T-helper 2 cell treated with Interferon-gamma antibody and Interleukin-4, amounts not matched to agents 100 ng/mL and 5 ng/mL, for 36 hours (primary cell): ENCODE results near the gene GRM8. TPM values are rescaled to one million over a fixed set of nuclear protein-coding genes. Genes with fewer than 3 reads are reported as not detected.

Experiments
- intact Hi-C: fragments of 100-400 bp; cut with micrococcal nuclease; formaldehyde crosslinking; loops from one replicate; pipeline ENCODE4 v1.15.1; 2023
- total RNA-seq: library from RNA; stranded (reverse); gene quantifications from 2 replicates; pipeline ENCODE4 v1.2.3, GENCODE V29; 2022

The GRM8 gene
- not detected in 2 replicates for total RNA-seq

DNA sequence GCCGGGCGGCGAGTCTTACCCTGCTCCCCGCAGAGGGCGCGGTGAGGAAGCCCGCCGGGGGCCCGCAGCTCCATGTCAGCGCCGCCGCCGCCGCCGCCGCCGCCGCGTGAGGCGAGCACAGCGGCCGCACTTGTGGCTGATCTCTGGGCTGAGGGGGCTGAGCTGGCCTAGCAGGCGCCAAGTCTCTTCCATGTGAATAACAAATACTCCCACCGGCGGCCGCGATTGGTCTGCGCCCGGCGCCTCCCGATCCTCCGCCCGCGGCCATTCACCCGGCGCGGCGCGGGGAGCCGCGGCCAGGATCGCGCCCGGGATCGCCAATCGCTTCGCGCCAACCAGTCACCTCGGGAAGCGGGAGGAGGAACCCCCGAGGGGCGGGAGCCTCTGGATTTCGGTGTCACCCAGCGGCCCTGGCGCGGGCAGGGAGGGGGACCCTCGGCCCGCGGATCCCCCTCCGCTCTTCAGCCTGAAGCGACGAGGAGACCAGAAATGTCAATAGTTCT lies at the start of gene GRM8:
Gene GRM8 (minus strand): TSS at position 164 of the 503 bp plus-strand sequence.
- intact Hi-C loops: loop anchor here (5.0 kb wide), 2 partner anchors 94 to 146 kb away; no protein-coding TSS in a partner anchor

DNA sequence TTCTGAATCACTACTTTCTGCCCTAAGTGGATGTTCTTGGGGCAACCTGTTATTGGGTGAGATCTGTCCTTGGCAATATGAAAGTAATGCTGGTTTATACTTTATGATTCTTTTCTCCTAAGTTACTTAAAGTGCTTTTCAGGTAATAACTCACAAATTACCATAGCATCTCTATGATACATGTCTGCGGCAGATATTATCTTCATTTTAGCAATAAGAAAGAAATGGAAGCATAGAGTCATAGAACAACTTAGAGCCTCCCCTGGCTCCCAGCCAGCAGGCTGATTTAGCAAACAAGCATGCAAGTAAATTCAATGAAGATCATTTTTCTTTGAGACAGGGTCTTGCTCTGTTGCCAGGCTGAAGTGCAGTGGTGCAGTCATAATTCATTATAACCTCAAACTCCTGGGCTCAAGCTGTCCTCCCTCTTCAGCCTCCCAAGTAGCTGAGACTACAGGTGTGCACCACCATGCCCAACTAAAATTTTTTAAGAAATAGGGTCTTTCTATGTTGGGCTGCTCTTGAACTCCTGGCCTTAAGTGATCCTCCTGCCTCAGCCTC lies 38.1 kb upstream of the GRM8 start:
- intact Hi-C loops: no loop called here

DNA sequence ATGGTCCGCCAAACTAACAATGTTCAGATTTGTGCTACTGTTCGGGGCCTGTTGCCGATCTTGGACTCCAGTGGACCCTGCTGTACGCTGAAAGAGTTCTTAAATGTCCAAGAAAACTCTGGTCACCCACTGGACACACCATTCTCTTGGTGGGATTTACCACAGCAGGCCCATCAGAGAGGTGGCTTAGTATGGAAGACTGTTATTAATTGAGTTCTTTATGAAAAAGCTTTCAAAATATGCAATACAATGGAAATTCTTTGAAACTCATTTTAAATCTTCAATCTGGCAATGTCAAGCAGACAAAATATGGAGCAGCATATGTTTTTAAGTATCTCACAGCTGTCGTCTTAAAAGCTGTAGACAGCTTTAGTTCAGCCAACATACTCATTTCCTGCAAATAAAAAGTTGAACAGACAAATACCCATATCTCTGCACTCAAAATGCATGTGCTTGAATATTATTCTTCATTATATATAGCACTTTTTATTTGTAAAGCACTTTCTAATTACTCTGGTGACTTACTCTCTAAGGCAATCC lies 37.4 kb upstream of the GRM8 start:
- intact Hi-C loops: no loop called here

DNA sequence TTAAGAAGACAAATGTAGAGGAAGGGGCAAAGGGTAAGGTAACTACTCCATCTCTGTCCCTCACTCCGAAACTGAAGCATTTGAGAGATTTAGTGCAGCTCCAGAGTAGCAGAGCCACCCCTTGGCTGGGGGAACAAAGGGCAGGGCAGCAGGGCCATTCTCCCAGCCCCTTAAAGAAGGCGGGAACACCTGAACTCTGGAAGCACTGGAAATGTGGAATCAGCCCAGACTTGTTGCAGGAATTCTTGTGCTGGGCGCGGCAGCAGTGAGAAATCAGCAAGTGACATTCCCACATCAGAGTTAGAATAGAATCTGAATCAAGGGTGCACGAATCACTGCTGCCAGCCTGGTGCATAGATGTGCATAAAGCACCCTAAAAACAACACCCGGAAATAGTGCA lies 34.4 kb upstream of the GRM8 start:
- intact Hi-C loops: no loop called here

DNA sequence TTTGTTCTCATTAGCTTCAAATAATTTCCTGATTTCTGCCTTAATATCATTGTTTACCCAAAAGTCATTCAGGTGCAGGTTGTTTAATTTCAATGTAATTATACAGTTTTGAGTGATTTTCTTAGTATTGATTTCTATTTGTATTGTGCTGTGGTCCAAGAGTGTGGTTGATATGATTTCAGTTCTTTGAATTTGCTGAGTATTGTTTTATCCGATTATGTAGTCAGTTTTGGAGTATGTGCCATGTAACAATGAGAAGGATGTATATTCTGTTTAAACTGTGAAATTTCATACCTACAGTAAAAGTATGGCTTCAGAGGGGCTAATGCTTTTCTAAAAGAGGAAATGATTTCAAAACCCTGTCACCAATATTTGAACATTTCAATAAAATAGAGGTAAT lies 17.4 kb upstream of the GRM8 start:
- intact Hi-C loops: no loop called here

DNA sequence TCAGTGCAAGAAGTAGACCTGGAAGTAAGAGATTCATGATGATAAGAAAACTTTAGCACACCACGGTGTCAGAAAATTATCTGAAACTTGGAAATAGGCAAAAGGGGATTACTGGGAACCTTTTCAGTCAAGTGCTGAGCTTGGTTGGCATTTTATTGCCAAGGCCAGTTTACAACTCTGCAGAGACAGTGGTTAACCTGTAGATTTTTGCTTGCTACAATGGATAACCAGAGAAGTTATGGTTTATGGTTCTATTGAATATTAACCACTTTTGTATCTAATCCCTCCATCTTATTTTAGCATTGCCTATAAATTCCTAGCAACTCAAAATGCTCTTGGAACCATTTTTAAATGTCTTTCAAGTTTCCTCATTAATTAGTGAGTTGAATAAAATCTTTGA lies 13.3 kb upstream of the GRM8 start:
- intact Hi-C loops: no loop called here

DNA sequence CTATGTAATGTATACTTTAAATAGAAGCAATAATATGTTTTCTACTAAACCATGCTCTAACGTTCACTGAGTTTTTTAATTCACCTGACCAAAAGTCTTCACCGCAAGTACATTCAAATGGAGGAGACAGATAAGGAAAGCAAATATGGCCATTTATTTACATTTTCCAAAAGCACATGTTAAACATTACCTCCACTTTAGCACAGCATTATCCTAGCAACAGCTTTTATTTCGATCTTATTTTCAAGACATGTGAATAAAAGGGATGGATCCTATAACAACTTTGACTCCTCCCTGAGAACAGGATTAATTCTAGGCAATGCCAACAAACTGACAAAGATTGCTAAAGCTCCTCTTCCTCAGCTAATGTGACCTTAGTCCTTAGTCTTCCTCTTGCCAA lies 11.5 kb upstream of the GRM8 start:
- intact Hi-C loops: no loop called here

DNA sequence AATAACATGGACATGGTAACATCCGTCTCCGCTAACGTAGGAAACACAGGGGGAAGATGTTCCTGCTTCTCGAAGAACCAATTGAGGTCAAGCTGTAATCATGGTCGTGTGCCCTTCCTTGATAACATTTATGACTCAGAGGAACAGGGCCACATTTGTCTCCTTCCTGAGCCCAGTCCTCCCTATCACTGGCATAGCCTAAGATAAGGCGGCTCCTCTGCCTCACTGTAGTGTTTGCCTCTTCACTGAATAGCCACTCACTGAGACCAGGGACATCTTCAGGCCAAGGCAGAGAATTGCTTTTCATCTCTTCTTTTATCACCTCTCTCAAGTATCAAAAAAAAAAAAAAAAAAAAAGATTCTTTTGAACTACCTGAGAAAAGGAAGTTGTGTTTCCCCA lies 5.4 kb upstream of the GRM8 start:
- intact Hi-C loops: no loop called here

DNA sequence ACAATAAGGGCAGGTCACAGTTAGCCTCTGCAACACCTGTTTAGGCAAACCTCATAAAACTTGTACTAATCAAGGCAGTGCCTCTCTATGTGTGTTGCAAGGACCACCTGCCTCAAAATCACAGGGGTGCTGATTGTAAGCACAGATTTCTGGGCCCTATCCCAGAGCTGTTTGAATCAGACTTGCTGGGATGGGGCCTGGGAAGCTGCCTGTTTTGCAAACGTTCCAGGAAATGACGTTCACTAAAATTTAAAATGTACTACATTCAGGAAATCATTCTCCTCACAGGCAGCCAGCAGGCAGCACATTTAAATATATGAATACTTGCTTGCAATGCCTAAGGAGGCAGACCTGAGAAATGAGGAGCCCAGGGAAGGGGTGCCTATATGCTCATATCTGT lies 4.3 kb upstream of the GRM8 start:
- intact Hi-C loops: no loop called here

DNA sequence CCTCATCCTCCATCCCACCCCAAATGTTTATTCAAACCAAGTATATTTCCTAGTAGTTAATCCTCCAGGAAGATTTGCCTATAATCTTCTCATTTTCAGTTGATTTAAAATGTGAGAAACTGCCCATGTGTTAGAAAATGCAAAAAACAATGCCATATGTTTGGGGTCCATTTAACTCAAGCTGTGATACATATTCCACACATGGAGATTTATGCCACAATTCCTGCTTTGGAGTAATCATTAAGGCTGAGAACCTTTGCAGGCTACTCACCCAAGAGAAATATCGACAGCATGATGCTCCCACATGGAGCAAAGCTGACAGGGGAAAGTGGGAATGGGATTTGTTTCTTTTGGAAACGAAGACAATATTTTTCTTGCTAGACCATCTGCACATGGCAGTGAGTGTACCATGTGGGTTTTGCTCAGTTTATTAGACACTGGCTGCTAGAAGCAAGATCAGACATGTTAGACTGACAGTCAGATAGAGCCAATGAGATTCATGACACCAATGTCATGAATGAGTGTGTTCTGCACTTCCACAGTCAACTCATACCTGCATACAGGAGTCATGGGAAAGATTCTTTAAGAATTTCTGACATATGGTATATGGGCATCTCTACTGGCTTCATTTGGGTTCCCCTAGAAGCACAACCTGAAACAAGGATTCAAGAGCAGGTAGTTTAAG lies 3.4 kb upstream of the GRM8 start:
- intact Hi-C loops: no loop called here

DNA sequence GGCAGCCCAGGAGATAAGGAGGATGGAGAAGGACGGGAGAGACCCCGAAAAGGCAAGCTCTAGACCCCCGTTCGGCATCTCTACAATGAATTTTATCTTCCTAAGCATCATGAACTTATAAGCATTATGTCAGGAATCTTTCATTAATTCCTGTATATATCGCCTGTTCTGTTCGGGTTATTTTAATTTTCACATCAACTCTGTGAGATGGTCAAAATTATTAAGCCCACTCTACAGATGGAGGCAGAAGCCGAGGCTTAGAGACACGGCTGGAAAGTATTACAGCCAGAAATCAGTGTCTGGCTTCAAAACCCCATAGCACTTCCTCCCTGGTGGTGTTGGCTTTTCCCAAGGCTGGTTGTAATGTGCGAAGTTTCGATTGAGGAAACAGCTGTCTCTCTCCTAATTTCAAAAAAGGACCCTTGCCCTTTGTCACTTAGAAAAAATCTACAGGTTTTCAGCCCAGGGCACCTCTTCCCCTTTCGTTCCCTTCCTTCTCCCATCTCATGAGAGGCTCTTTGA lies 1.5 kb upstream of the GRM8 start:
- intact Hi-C loops: loop anchor here (5.0 kb wide), 2 partner anchors 93 to 147 kb away; no protein-coding TSS in a partner anchor

DNA sequence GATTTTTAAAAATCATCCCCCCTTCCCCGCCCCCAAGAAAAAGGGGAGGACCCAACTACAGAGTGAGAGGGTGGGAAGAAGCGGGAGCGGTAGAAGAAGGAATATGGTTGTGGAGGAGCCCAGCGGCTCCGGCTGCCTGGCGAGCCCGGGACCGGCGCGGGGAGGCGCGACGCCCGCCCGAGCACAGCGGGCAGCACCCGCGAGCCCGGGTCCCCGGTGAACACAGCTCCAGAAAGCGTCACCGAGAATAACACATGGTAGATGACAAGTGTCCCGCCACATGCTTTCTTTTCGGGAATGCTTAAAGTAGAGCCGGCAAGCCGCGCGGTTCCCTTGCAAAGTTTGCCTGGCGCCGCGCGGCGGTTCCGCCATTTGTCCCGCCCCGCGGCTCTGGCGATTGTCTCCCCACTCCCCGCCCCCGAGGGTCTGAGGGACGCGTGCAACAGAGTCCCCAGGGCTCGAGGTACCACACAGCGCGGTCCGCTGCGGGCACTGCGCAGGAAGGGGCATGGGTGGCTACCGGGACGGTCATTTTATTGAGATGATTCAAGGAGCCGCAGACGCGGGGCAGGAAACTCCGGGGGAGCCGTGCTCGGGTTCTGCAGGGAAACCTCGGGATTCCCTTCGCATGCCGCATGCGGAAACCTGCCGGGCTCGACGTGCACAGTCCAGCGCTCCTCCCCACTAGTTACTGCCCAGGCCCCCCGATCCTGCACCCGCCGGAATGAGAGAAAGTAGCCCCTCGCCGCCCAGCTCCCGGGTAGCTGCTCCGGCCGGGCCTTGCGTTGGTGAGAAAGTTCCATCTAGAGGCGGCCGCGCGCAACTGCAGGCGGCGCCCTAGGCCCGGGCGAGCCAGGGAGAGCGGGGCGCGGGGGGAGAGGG lies 781 bp upstream of the GRM8 start:
- intact Hi-C loops: loop anchor here (5.0 kb wide), 2 partner anchors 94 to 146 kb away; no protein-coding TSS in a partner anchor

DNA sequence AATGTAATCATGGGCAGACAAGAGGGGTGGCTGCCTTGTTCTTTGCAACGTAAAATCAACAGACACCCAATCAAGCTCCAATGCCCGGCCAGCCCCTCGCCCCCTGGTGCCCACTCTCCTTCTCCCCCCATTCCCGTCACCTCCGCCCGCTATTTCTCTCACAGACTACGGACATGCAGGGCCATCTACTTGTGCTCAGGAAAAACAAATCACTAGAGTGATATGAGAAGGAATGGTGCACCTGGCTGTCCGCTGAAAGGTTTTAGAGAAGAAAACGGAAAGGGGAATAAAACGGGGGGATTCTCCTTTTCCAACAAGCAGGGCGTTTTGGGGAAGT lies 396 bp downstream of the GRM8 start:
- intact Hi-C loops: loop anchor here (5.0 kb wide), 2 partner anchors 95 to 145 kb away; no protein-coding TSS in a partner anchor

DNA sequence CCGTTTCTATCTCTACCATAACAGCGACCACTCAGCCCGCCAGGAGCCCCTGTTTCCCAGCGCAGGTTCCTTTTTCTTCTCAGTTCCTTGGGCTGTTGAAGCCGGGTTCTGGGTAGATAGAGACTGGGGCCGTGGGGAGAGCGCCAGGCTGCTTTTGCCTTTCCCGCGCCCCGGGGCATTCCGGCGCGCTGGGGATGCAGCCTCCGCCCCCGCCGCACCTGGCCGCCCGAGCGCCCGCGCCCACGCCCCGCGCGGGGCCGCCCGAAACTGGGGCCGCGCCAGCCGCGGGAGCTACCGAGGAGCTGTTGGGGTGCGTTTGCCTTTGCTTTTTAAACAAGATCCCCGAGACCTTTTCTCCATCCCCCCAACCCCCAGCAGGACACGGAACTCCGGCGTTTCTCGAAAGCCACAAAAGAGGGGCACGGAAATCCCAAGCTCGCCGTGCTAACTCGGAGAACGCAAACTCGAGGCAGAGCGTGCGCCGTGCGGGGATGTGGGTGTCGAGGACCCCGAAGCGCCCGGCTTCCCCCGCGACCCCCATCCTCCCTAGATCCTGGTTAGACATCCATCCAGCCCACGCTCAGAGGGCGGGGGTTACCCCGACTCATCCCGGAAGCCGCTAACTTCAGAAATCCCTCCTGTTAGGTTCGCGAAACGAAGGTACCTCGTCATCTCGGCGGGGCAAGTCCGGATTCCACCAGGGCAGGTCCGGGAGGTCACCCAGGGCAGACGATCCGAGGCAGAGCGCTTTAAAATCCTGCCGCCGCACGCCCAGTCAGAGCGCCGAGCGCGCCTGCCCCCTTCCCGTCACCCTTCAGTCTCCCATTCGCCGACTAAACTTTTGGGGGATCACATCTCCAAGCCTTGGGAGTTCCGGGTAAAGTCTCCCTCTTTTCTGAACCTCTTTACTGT lies 1.0 kb downstream of the GRM8 start:
- intact Hi-C loops: loop anchor here (5.0 kb wide), 2 partner anchors 96 to 144 kb away; no protein-coding TSS in a partner anchor

DNA sequence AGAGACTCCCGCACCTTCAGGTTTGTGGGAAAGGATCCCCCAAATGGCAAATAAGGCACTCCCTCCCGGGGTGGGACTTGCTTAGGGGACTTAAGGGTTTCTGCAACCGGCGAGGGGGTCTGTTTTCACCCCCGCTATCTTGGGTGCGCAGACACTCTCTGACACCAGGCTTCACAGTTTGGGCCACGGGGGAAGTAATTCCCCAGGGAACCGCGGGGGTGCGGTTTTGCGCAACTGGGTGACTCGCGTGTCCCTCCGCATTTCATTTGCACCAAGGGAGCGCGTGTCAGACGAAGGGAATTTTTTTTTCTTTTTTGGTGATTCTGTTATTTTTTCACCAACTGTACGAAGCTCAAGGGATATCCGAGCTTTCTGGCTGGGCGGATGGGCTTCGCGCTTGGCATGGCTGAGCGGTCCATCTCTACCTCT lies 1.7 kb downstream of the GRM8 start:
- intact Hi-C loops: loop anchor here (5.0 kb wide), 2 partner anchors 96 to 144 kb away; no protein-coding TSS in a partner anchor

DNA sequence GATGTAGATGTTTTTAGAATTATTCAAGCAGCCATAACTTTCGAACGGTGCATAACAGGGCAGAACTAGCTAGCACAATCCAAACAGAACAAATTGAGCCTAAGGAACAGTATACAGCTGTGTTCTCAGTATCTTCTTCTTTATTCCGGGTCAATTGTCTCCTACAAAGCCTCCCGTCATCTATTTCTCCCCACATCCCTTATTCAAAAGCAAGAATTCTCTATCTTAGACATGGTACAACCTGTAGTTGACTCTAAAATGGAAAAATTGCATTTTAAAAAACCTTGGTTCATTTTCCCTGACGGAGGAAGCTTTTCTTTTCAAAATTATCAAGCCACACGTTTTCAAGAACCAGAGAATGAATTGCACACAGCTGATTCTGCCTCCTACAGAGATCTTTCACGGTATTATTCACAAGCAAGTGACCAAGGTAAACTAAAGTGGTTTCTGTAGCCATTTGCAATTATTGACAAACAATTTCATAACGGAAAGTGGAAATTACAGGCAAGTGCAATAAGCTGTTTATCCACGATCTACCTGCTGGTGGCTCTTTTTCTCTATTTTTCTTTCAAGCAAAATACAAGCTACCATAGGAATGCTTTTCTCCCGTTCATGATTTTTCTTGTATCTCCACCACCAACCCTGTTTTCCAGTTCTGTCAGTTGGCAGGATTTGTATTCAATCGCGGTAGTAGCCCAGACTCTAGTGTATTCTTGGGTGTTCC lies 2.3 kb downstream of the GRM8 start:
- intact Hi-C loops: loop anchor here (5.0 kb wide), 2 partner anchors 97 to 143 kb away; no protein-coding TSS in a partner anchor

DNA sequence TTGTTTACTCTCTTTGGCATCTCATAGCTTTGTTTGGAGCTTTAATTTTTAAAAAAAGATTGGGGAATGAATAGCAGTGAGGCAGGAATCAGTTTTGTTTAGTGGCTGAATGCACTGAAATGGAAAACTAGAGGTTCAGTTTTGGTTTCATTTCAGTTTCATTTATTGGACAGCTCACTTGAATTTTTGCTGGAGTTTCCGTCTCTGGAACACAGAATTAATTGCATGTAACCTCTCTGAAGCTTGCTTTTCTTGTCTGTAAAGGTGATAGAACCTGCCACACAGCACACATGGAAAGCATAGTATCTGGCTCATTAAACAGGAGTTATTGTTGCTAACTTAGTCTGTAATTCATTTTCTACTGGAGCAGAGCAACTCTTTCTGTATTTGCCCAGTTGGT lies 7.1 kb downstream of the GRM8 start:
- intact Hi-C loops: no loop called here

DNA sequence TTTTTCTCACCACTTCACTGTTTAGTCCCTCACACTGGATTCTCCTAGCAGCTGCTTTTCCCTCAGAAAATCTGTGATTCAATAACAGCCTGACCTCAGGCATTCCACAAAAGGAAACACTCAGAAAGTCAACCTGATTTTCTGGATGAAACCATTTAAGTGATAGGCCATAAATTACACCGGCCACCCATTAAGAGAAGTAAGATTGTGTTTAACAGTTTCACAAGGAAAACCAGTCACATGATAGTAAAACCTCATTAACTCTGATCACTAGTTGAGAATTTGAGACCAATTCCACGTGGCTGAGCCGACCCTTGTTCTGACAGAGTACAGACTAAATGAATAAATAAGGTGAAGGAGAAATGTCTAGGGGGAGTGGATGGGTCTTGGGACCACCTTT lies 7.7 kb downstream of the GRM8 start:
- intact Hi-C loops: no loop called here

DNA sequence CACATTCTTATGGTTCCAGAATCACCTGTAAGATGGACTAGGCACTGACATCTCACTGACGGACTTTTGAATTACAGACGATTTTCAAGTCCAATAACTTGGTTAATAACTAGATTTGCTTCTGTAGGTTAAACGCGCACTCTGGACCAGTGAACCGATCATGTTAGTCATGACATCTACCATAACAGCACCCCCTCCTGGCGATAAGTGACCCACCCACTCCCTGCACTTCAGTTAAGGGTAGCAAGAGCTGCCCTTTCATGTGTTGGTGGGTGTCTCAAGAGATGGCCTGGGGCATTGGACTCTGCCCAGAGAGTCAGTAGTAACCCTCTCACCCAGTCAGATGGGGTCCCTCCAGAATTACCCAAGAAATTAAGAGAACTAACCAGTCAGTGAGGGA lies 12.9 kb downstream of the GRM8 start:
- intact Hi-C loops: no loop called here

DNA sequence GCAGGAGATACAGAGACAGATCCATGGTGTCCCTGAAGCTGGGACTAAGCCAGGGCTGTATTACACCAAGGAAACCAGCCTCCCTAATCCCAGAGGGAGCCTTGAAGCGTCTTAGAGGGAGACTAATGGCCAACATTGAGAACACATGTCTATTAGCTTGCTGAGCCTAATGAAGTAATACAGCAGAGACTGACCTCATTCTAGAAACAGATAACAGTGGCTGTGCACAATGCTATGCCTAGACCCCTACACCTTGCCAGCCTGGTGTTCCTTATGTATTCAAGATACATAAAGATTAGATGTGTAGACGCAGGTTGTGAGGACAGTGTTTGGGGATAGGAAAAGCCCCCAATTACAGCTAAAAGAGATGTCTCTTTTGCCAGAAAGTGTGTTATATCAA lies 19.1 kb downstream of the GRM8 start:
- intact Hi-C loops: no loop called here
